Neutrophil (primary cell): ENCODE data around the gene HDX.

Experiments
- H3K27ac ChIP-seq: fragments of 200-600 bp; sonication (generic); 2 replicates; pipeline ENCODE4 v1.5.1; 2016; ENCODE audit warnings: mild to moderate bottlenecking, moderate library complexity
- H3K27me3 ChIP-seq: fragments of 200-600 bp; sonication (generic); 2 replicates; pipeline ENCODE4 v1.6.0; 2016; ENCODE audit warnings: mild to moderate bottlenecking
- H3K36me3 ChIP-seq: fragments of 200-600 bp; sonication (generic); 2 replicates; pipeline ENCODE4 v1.5.1; 2017
- H3K4me1 ChIP-seq, 2 experiments: fragments of 200-600 bp in 1 of 2; sonication (generic) in 1 of 2; 1 replicate in 1 of 2; 2 replicates in 1 of 2; pipeline versions ENCODE4 v1.5.1 to v1.6.1; 2013 to 2016; ENCODE audit warnings: low read depth in 1 of 2, low read length in 1 of 2, mild to moderate bottlenecking in 1 of 2, moderate library complexity in 1 of 2; ENCODE audit not compliant: control insufficient read depth in 1 of 2, insufficient read depth in 1 of 2
- H3K4me3 ChIP-seq, 2 experiments: fragments of 200-600 bp in 1 of 2; sonication (generic) in 1 of 2; 1 replicate in 1 of 2; 2 replicates in 1 of 2; pipeline ENCODE4 v1.5.1; 2013 to 2016; ENCODE audit warnings: low read depth in 1 of 2, low read length in 1 of 2, mild to moderate bottlenecking in 1 of 2, moderate library complexity in 1 of 2
- H3K9me3 ChIP-seq: fragments of 200-600 bp; sonication (generic); 2 replicates; pipeline ENCODE4 v1.5.1; 2016
- TF ChIP-seq, protein P1 (sequence below): fragments of 200-600 bp; sonication (generic); IDR thresholded peaks from 2 replicates; pipeline ENCODE4 v1.5.1; 2016; ENCODE audit warnings: antibody characterized with exemption

The HDX gene

DNA sequence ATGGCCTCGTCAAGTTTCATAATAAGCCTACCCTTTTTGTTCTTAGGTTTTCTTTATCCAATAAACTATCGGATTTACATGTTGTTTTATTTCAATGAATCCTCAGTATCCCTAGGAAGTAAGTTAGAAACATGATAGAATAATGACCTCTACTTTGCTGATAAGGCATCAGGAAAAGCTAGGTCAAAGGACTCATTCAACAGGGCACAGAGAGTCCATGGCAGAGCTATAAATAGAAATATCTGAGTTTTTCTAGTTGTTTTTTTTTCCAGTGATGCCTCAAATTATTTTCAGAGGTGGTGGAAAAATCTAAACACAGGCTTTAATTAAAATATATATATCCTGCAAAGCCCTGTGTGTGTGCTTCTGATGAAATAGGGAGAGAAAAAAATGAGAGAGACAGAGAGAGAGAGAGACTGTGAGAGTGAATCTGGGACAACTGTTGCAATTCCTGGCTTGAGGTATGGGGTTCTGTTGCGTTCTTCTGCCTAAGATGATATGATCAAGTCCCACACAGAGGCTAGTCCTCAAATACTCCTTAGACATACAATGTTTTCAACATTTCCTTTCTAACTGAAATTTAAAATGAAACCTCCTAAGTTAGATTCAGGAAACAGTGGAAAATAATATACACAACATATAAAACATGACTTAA is 139.9 kb downstream of the HDX start:
- H3K9me3 ChIP-seq: no peaks in the 10 kb centered on the region
- no peaks in the 10 kb centered on the region for H3K4me1 ChIP-seq
- no peaks in the 10 kb centered on the region for H3K27me3 ChIP-seq
- TF ChIP-seq, protein P1, sequence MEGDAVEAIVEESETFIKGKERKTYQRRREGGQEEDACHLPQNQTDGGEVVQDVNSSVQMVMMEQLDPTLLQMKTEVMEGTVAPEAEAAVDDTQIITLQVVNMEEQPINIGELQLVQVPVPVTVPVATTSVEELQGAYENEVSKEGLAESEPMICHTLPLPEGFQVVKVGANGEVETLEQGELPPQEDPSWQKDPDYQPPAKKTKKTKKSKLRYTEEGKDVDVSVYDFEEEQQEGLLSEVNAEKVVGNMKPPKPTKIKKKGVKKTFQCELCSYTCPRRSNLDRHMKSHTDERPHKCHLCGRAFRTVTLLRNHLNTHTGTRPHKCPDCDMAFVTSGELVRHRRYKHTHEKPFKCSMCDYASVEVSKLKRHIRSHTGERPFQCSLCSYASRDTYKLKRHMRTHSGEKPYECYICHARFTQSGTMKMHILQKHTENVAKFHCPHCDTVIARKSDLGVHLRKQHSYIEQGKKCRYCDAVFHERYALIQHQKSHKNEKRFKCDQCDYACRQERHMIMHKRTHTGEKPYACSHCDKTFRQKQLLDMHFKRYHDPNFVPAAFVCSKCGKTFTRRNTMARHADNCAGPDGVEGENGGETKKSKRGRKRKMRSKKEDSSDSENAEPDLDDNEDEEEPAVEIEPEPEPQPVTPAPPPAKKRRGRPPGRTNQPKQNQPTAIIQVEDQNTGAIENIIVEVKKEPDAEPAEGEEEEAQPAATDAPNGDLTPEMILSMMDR: no peak
- H3K27ac ChIP-seq: no peak overlapping the region
- H3K36me3 ChIP-seq: no peaks in the 10 kb centered on the region
- no peak overlapping the region for H3K4me3 ChIP-seq

GRCh38 chrX:84358271-84358670 is 144.0 kb downstream of the HDX start:
- Histone ChIP-seq H3K36me3 (no peaks in the 10 kb centered on the region), H3K4me1 (no peaks in the 10 kb centered on the region), H3K9me3 (no peaks in the 10 kb centered on the region), H3K27ac (no peak overlapping the region), H3K4me3 (no peak overlapping the region), H3K27me3 (no peaks in the 10 kb centered on the region)
- TF ChIP-seq, protein P1: no peak

DNA sequence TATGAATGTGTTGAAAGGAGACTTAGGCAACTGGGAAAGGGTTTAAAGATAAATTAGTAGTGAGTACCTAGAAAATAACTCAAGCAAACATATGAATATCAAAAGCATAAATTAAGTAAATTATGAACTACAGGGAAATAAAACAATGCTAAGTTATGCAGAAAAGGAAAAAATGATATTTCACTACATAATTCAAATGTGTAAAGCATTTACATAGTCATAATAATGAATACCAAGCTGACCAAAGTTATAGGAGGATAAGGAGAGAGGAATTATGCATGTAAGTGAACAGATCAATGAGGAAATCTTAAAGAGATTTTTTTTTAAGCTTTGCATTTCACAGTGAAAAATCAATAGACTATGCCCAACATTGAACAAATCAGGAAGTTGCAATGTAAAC is 145.0 kb downstream of the HDX start:
- H3K27ac ChIP-seq: no peak overlapping the region
- no peaks in the 10 kb centered on the region for H3K27me3 ChIP-seq
- no peaks in the 10 kb centered on the region for H3K36me3 ChIP-seq
- TF ChIP-seq, protein P1: no peak
- H3K4me3 ChIP-seq: no peak overlapping the region
- no peaks in the 10 kb centered on the region for H3K9me3 ChIP-seq
- H3K4me1 ChIP-seq: no peaks in the 10 kb centered on the region

DNA sequence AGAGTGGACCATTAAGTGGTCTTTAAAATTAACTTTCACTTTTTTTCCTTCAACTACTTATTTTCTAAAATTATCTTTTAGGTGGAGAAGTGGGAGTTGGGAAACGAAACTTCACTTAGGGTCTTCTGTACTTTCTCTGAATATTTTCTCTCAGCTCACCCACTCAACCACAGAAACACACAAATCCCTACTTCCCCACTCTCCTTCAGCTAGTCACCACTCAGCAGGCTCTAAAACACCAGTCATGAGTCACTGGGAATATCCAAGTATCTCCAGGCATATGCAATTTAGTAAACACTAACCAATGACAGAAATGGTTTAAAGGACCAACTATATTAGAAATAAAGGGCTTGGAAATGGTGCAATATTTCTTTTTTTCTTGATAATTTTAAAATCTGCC is 161.3 kb downstream of the HDX start:
- TF ChIP-seq, protein P1: no peak
- Histone ChIP-seq H3K36me3 (no peaks in the 10 kb centered on the region), H3K27me3 (no peaks in the 10 kb centered on the region), H3K4me3 (no peak overlapping the region), H3K4me1 (no peaks in the 10 kb centered on the region), H3K27ac (no peak overlapping the region), H3K9me3 (no peaks in the 10 kb centered on the region)

DNA sequence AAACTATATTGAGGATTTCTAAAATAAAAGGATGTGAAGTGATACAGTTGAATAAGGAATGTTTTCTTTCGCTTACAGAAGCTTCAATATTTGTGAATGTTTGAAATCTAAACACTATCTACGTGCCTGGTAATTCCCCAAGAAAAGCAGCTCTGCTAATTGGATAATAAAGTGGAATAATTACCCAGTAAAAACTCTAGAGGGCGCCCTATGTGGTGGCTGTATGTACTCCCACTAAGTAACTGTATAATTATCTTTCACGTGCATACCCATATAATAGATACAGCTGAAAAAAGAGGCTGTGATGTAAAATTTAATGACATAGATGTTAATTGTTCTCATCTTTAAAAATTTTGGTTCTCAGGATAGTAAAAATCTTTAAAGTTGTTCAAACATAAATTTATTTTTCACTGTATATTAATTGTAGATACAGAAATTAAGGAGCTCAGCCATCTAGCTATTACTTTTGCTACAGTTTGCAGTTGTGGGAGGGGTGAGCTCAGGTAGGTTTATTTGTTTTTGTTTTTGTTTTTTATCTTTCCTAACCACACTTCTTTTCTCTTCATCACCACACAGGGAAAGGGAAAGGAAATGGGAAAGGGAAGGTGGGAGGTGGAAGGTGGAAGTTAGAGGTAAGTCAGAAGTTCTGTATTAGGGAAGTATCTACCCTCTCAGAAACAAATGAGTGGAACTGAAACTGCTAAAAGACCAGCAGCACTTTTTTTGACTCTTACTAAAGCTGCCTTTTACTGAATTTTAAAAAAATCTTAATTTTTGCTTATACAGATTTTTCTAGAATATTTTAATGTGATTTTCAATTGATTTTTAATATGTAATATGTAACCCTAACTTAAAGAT is 162.5 kb downstream of the HDX start:
- H3K36me3 ChIP-seq: no peaks in the 10 kb centered on the region
- no peaks in the 10 kb centered on the region for H3K9me3 ChIP-seq
- TF ChIP-seq, protein P1: no peak
- H3K4me1 ChIP-seq: no peaks in the 10 kb centered on the region
- H3K4me3 ChIP-seq: no peak overlapping the region
- H3K27ac ChIP-seq: no peak overlapping the region
- H3K27me3 ChIP-seq: no peaks in the 10 kb centered on the region
